HL-60 (cell line): ENCODE results near the gene SPCS1.

Source experiments
- DNase-seq, 2 experiments: peaks; one replicate each; pipeline ENCODE4 v3.0.0-alpha.2; 2010 to 2020; ENCODE audit warnings: low read depth in 1 of 2, low spot score in 1 of 2
- H3K27ac ChIP-seq: fragments of 250-450 bp; sonication (Bioruptor Pico); replicated peaks from 2 replicates; pipeline ENCODE4 v1.5.1; 2020; ENCODE audit warnings: mild to moderate bottlenecking, moderate library complexity
- H3K27me3 ChIP-seq: fragments of 250-450 bp; sonication (Bioruptor Pico); 2 replicates; pipeline ENCODE4 v1.5.1; 2021; ENCODE audit warnings: mild to moderate bottlenecking, moderate library complexity; ENCODE audit not compliant: insufficient read depth, poor library complexity, severe bottlenecking
- H3K4me3 ChIP-seq: replicated peaks from 2 replicates; pipeline ENCODE4 v1.5.1; 2011; ENCODE audit warnings: mild to moderate bottlenecking, control low read depth, low read length; ENCODE audit not compliant: insufficient read depth
- GABPA ChIP-seq: IDR thresholded peaks from 2 replicates; pipeline ENCODE4 v1.6.1; 2012; ENCODE audit warnings: low read depth
- POLR2AphosphoS5 ChIP-seq: IDR thresholded peaks from 2 replicates; pipeline ENCODE4 v1.6.1; 2012; ENCODE audit warnings: low read depth
- SPI1 ChIP-seq: IDR thresholded peaks from 2 replicates; pipeline ENCODE4 v1.6.1; 2012; ENCODE audit warnings: low read depth, mild to moderate bottlenecking, borderline replicate concordance
- TF ChIP-seq, protein P1 (sequence below): IDR thresholded peaks from 2 replicates; pipeline ENCODE4 v1.6.1; 2012; ENCODE audit warnings: low read depth; ENCODE audit not compliant: insufficient replicate concordance
- TF ChIP-seq, protein P2 (sequence below): IDR thresholded peaks from one replicate; pipeline ENCODE4 v1.5.1; 2011; ENCODE audit warnings: low read length, control low read depth, inconsistent platforms; ENCODE audit not compliant: insufficient read depth

The SPCS1 gene

GRCh38 chr3:52731590-52731989 lies 25.7 kb downstream of the SPCS1 start:
- no peaks in the 10 kb centered on the region for H3K27me3 ChIP-seq
- no peak for DNase-seq
- no peak overlapping the region for H3K4me3 ChIP-seq
- H3K27ac ChIP-seq, result no peak overlapping the region
- TF ChIP-seq, protein P1, sequence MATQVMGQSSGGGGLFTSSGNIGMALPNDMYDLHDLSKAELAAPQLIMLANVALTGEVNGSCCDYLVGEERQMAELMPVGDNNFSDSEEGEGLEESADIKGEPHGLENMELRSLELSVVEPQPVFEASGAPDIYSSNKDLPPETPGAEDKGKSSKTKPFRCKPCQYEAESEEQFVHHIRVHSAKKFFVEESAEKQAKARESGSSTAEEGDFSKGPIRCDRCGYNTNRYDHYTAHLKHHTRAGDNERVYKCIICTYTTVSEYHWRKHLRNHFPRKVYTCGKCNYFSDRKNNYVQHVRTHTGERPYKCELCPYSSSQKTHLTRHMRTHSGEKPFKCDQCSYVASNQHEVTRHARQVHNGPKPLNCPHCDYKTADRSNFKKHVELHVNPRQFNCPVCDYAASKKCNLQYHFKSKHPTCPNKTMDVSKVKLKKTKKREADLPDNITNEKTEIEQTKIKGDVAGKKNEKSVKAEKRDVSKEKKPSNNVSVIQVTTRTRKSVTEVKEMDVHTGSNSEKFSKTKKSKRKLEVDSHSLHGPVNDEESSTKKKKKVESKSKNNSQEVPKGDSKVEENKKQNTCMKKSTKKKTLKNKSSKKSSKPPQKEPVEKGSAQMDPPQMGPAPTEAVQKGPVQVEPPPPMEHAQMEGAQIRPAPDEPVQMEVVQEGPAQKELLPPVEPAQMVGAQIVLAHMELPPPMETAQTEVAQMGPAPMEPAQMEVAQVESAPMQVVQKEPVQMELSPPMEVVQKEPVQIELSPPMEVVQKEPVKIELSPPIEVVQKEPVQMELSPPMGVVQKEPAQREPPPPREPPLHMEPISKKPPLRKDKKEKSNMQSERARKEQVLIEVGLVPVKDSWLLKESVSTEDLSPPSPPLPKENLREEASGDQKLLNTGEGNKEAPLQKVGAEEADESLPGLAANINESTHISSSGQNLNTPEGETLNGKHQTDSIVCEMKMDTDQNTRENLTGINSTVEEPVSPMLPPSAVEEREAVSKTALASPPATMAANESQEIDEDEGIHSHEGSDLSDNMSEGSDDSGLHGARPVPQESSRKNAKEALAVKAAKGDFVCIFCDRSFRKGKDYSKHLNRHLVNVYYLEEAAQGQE, result no peak
- TF ChIP-seq, protein P2, sequence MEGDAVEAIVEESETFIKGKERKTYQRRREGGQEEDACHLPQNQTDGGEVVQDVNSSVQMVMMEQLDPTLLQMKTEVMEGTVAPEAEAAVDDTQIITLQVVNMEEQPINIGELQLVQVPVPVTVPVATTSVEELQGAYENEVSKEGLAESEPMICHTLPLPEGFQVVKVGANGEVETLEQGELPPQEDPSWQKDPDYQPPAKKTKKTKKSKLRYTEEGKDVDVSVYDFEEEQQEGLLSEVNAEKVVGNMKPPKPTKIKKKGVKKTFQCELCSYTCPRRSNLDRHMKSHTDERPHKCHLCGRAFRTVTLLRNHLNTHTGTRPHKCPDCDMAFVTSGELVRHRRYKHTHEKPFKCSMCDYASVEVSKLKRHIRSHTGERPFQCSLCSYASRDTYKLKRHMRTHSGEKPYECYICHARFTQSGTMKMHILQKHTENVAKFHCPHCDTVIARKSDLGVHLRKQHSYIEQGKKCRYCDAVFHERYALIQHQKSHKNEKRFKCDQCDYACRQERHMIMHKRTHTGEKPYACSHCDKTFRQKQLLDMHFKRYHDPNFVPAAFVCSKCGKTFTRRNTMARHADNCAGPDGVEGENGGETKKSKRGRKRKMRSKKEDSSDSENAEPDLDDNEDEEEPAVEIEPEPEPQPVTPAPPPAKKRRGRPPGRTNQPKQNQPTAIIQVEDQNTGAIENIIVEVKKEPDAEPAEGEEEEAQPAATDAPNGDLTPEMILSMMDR, result no peak

- Histone ChIP-seq H3K27me3 (no peaks in the 10 kb centered on the region), H3K27ac (no peak overlapping the region), H3K4me3 (no peak overlapping the region)
- DNase-seq, result no peak
- no peak for TF ChIP-seq POLR2AphosphoS5
- TF ChIP-seq GABPA, result no peak
- TF ChIP-seq, protein P2, result no peak
- TF ChIP-seq, protein P1, result no peak
- no peak for TF ChIP-seq SPI1
Observed at GRCh38 chr3:52733256-52733891, 27.5 kb downstream of the SPCS1 start.

GRCh38 chr3:52739730-52740129 lies 33.8 kb downstream of the SPCS1 start:
- TF ChIP-seq, protein P2, result no peak
- TF ChIP-seq, protein P1, result no peak
- TF ChIP-seq GABPA (no peak), SPI1 (no peak), POLR2AphosphoS5 (no peak)
- Histone ChIP-seq H3K4me3 (no peak overlapping the region), H3K27ac (no peak overlapping the region), H3K27me3 (no peaks in the 10 kb centered on the region)
- no peak for DNase-seq
